Mesendoderm (in vitro differentiated cells): ENCODE data around the gene UBE2E2.

ENCODE experiments used
- DNase-seq: peaks from one replicate; pipeline ENCODE4 v3.0.0; 2013
- H2AK5ac ChIP-seq: 2 replicates; pipeline ENCODE4 v1.6.1; 2013; ENCODE audit warnings: low read length, inconsistent platforms
- H2BK120ac ChIP-seq: 2 replicates; pipeline ENCODE4 v1.6.1; 2013; ENCODE audit warnings: low read depth, mild to moderate bottlenecking, low read length, moderate library complexity, mixed read lengths
- H2BK15ac ChIP-seq: replicated peaks from 2 replicates; pipeline ENCODE4 v1.6.1; 2013; ENCODE audit warnings: low read depth, mild to moderate bottlenecking, moderate library complexity
- H2BK5ac ChIP-seq: 2 replicates; pipeline ENCODE4 v1.6.1; 2013; ENCODE audit warnings: low read length, inconsistent platforms
- H3K18ac ChIP-seq: 2 replicates; pipeline ENCODE4 v1.6.1; 2013; ENCODE audit warnings: mild to moderate bottlenecking, low read length, mixed read lengths
- H3K23ac ChIP-seq: one replicate; pipeline ENCODE4 v1.6.1; 2013; ENCODE audit warnings: low read length
- H3K27ac ChIP-seq: 2 replicates; pipeline ENCODE4 v1.5.1; 2013; ENCODE audit warnings: low read depth, mild to moderate bottlenecking, inconsistent platforms, low read length, moderate library complexity
- H3K27me3 ChIP-seq: 2 replicates; pipeline ENCODE4 v1.6.1; 2013; ENCODE audit warnings: low read length, control low read depth, mild to moderate bottlenecking, inconsistent platforms; ENCODE audit not compliant: insufficient read depth, poor library complexity
- H3K36me3 ChIP-seq: 2 replicates; pipeline ENCODE4 v1.6.1; 2013; ENCODE audit warnings: low read length, inconsistent platforms; ENCODE audit not compliant: control insufficient read depth, insufficient read depth
- H3K4ac ChIP-seq: one replicate; pipeline ENCODE4 v1.6.1; 2013; ENCODE audit warnings: low read depth, mild to moderate bottlenecking, low read length, moderate library complexity
- H3K4me1 ChIP-seq: 2 replicates; pipeline ENCODE4 v1.6.1; 2013; ENCODE audit warnings: low read depth, low read length, inconsistent platforms; ENCODE audit not compliant: control insufficient read depth
- H3K4me2 ChIP-seq: 2 replicates; pipeline ENCODE4 v1.6.1; 2013; ENCODE audit warnings: low read length
- H3K4me3 ChIP-seq: 2 replicates; pipeline ENCODE4 v1.5.1; 2013; ENCODE audit warnings: mild to moderate bottlenecking, low read length
- H3K56ac ChIP-seq: one replicate; pipeline ENCODE4 v1.6.1; 2013; ENCODE audit warnings: low read length
- H3K79me1 ChIP-seq: 2 replicates; pipeline ENCODE4 v1.6.1; 2013; ENCODE audit warnings: low read length, inconsistent platforms
- H3K79me2 ChIP-seq: 2 replicates; pipeline ENCODE4 v1.6.1; 2013; ENCODE audit warnings: mild to moderate bottlenecking, low read length; ENCODE audit not compliant: control insufficient read depth, insufficient read depth
- H3K9ac ChIP-seq: 2 replicates; pipeline ENCODE4 v1.6.1; 2013; ENCODE audit warnings: low read length, inconsistent platforms
- H4K5ac ChIP-seq: one replicate; pipeline ENCODE4 v1.6.1; 2013; ENCODE audit warnings: low read length
- H4K8ac ChIP-seq: one replicate; pipeline ENCODE4 v1.6.1; 2013; ENCODE audit warnings: low read depth, mild to moderate bottlenecking, control low read depth, low read length, moderate library complexity
- WGBS: extraction: QIAGEN DNeasy Blood & Tissue Kit; methylation state at CpG from one replicate; pipeline ENCODE4 v1.1.7; 2013; ENCODE audit warnings: low lambda C conversion rate, missing lambda C conversion rate; ENCODE audit not compliant: insufficient coverage; ENCODE audit errors: extremely low coverage; 5-methylcytosine and 5-hydroxymethylcytosine counted together

Gene UBE2E2

DNA sequence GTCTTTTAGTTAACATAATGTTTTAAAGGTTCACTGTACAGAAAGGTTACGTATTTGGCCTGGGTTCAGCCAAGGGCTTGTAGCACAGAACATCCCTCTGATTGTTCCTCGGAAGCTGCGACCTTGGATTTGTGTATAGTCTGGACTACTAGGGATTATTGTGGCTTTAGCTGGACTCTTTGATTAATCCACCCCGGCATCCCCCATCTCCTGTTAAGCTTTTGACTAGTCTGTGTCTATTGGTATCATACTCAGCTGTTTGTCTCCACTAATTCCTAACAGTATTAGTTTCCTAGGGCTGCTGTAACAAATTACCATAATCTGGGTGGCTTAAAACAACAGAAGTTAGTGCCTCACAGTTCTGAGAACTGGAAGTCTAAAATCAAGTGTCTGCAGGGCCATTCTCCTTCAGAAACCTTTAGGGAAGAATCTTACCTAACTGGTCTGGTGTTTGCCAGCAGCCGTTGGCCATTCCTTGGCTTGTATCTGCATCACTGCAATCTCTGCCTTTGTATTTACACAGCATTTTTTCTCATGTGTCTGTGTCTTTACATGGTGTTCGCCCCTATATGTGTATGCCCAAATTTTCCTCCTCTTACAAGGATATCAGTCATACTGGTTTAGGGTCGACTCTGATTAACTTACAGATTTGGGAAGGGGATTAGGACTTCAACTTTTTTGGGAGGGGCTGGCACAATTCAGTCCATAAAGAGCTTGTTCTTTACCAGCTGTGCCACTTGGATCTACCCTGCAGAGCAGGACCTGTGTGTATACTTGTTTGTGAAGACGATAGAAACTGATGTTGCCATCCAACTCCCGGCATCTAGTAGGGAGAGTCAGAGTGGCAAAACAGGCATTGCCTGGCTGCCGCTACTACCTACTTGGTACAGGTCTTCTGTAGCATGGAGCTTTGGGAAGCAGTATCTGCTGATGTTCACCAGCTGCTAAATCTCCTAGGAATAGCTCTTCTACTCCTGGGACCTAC, 117.8 kb downstream of the UBE2E2 start:
- Histone ChIP-seq H3K79me1 (peaks cover 7% of the 10 kb centered on the region), H3K79me2 (no peaks in the 10 kb centered on the region), H3K56ac (no peak overlapping the region), H3K36me3 (no peaks in the 10 kb centered on the region), H3K27ac (no peak overlapping the region), H3K4me1 (no peaks in the 10 kb centered on the region), H3K4me3 (no peak overlapping the region), H3K4me2 (no peak overlapping the region), H2BK5ac (no peak overlapping the region), H3K27me3 (no peaks in the 10 kb centered on the region), H2AK5ac (no peak overlapping the region), H4K5ac (no peak overlapping the region), H3K18ac (no peak overlapping the region), H3K4ac (no peak overlapping the region), H3K9ac (no peak overlapping the region), H2BK120ac (no peak overlapping the region), H2BK15ac (no peak overlapping the region), H3K23ac (no peak overlapping the region), H4K8ac (no peak overlapping the region)
- DNase-seq: no peak
- WGBS: no CpG with 5 or more reads among the region's 10 CpGs

DNA sequence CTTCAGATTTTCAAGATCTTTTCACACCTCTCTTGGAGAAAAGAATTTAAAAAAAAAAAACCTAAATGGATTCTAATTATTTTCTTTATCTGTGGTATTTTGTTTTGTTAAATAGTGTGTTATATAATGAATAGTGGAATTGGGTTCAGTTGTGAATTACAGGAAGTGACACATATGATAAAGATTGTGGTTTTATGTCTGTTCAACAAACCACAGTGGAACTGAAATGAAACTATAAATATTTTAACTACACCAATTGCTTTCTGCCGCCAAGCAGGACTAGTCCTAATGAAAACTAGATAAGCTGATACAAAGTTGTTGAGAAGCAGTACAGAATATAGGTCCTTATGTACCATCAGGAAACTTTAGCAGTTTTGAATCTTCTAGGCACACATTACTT, 121.6 kb downstream of the UBE2E2 start:
- H3K27me3 ChIP-seq: no peaks in the 10 kb centered on the region
- no peak overlapping the region for H3K9ac ChIP-seq
- H3K79me1 ChIP-seq: peaks cover 3% of the 10 kb centered on the region
- no peak overlapping the region for H3K4me3 ChIP-seq
- H3K56ac ChIP-seq: no peak overlapping the region
- no peak overlapping the region for H2BK5ac ChIP-seq
- no peak overlapping the region for H4K5ac ChIP-seq
- H3K23ac ChIP-seq: no peak overlapping the region
- DNase-seq: peak; percentile 11
- no peak overlapping the region for H2AK5ac ChIP-seq
- H3K36me3 ChIP-seq: no peaks in the 10 kb centered on the region
- no peaks in the 10 kb centered on the region for H3K4me1 ChIP-seq
- H3K27ac ChIP-seq: no peak overlapping the region
- H2BK120ac ChIP-seq: no peak overlapping the region
- WGBS: no CpG with 5 or more reads among the region's 1 CpG
- no peak overlapping the region for H4K8ac ChIP-seq
- no peaks in the 10 kb centered on the region for H3K79me2 ChIP-seq
- no peak overlapping the region for H3K18ac ChIP-seq
- H3K4me2 ChIP-seq: no peak overlapping the region
- no peak overlapping the region for H2BK15ac ChIP-seq
- H3K4ac ChIP-seq: no peak overlapping the region

DNA sequence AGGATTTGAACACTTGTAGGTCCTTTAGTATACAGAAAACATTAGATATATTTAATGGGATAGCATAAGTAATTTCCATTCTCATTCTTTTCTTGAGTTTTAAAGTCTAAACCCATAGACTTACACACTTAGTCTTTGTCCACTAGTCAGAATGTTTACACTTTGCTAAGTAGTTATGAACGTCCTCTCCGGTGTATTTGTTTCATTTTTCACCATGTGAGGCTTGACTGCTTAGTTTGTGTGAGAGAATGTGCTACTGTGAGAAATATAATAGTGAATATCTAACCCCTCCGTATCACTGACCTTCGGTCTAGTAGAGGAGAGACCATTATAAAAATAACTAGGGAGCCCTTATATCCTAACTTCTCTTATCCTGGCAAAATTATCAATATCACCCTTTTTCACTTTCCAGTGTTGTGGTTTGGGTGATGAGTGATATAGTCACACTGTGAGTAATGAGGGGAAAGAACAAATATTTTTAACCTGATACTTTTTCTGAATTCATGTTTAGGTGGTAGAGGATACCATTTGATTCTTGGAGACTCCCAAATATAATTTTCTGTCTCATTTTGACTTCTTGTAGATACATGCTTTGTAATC, 122.4 kb downstream of the UBE2E2 start:
- Histone ChIP-seq H3K4me3 (no peak overlapping the region), H3K9ac (no peak overlapping the region), H3K18ac (no peak overlapping the region), H3K27ac (no peak overlapping the region), H3K36me3 (no peaks in the 10 kb centered on the region), H2BK120ac (no peak overlapping the region), H3K4ac (no peak overlapping the region), H3K23ac (no peak overlapping the region), H3K4me2 (no peak overlapping the region), H3K79me1 (peaks cover 3% of the 10 kb centered on the region), H4K8ac (no peak overlapping the region), H4K5ac (no peak overlapping the region), H3K79me2 (no peaks in the 10 kb centered on the region), H3K27me3 (no peaks in the 10 kb centered on the region), H2AK5ac (no peak overlapping the region), H2BK15ac (no peak overlapping the region), H3K4me1 (no peaks in the 10 kb centered on the region), H2BK5ac (no peak overlapping the region), H3K56ac (no peak overlapping the region)
- DNase-seq: no peak
- WGBS: no CpG with 5 or more reads among the region's 4 CpGs

DNA sequence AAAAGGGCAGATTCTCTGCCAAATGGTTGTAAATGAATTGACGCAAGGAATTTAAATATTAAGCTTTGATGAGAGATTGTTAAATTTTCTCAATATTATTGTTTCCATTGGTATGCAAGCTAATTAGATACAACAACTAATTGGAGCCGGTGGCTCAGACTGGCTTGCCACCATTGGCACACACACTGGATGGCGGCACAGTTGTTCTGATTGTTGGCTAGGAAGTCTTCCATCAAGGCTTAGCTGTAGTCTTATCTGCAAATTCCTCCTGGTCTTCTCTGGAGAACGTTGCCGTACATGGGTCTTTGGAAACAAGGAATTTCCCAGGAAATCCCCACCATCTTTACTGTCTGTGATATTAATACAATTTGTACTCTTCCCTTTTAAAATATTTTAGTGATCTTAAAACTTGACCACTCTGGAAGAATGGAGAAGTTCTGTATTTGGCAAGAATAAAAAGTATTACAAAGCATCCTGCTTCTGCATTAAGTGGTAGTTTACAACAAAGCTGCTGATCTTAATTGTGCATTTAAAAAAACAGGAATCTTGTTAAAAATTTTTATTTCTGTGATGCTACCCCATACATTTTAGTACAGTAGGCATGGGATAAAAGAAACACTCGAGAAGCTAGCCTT, 126.5 kb downstream of the UBE2E2 start:
- peaks cover 1% of the 10 kb centered on the region for H3K79me1 ChIP-seq
- no peaks in the 10 kb centered on the region for H3K4me1 ChIP-seq
- H4K5ac ChIP-seq: no peak overlapping the region
- no peak overlapping the region for H3K4ac ChIP-seq
- H3K9ac ChIP-seq: no peak overlapping the region
- no peaks in the 10 kb centered on the region for H3K27me3 ChIP-seq
- H2AK5ac ChIP-seq: no peak overlapping the region
- H2BK5ac ChIP-seq: no peak overlapping the region
- no peak overlapping the region for H3K18ac ChIP-seq
- no peak overlapping the region for H3K56ac ChIP-seq
- H2BK120ac ChIP-seq: no peak overlapping the region
- H3K27ac ChIP-seq: no peak overlapping the region
- DNase-seq: no peak
- H2BK15ac ChIP-seq: no peak overlapping the region
- no peaks in the 10 kb centered on the region for H3K36me3 ChIP-seq
- H3K79me2 ChIP-seq: no peaks in the 10 kb centered on the region
- WGBS: no CpG with 5 or more reads among the region's 6 CpGs
- H3K4me3 ChIP-seq: no peak overlapping the region
- H4K8ac ChIP-seq: no peak overlapping the region
- no peak overlapping the region for H3K4me2 ChIP-seq
- no peak overlapping the region for H3K23ac ChIP-seq

DNA sequence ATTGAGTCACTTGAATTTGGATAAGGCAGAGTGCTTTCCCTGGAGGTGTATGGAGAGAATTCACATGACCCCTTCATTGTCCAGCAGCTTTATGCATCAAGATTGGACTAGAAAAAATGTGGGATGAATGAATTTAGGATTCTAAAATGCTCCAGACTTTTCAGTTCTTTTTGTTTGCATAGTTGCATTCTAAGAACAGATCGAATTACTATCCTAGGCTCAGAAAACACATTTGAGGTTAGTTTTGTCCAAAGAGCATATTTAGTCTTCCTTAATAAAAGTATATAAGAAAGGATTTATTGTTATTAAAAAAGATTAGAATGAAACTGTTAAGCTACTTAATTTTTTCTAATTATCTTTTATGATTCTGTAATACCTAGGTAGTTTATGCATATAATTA, 127.4 kb downstream of the UBE2E2 start:
- Histone ChIP-seq H3K4ac (no peak overlapping the region), H4K8ac (no peak overlapping the region), H3K18ac (no peak overlapping the region), H3K23ac (no peak overlapping the region), H3K9ac (no peak overlapping the region), H3K56ac (no peak overlapping the region), H3K27me3 (no peaks in the 10 kb centered on the region), H2BK15ac (no peak overlapping the region), H2BK5ac (no peak overlapping the region), H3K36me3 (no peaks in the 10 kb centered on the region), H4K5ac (no peak overlapping the region), H3K4me3 (no peak overlapping the region), H3K79me1 (peaks cover 1% of the 10 kb centered on the region), H3K4me2 (no peak overlapping the region), H2AK5ac (no peak overlapping the region), H3K79me2 (no peaks in the 10 kb centered on the region), H2BK120ac (no peak overlapping the region), H3K4me1 (no peaks in the 10 kb centered on the region), H3K27ac (no peak overlapping the region)
- no peak for DNase-seq
- no CpG with 5 or more reads among the region's 1 CpG for WGBS
